Stimulated activated CD4-positive, alpha-beta T cell treated with anti-CD3 and anti-CD28 coated beads, Interleukin-12 subunit alpha, Interleukin-12 subunit beta, amount 100 ng/mL, for 4 hours (primary cell): ENCODE data around the gene RTL10.

Experiments used
- DNase-seq: peaks from one replicate; pipeline ENCODE4 v3.0.0-alpha.2; 2020

The RTL10 gene

DNA sequence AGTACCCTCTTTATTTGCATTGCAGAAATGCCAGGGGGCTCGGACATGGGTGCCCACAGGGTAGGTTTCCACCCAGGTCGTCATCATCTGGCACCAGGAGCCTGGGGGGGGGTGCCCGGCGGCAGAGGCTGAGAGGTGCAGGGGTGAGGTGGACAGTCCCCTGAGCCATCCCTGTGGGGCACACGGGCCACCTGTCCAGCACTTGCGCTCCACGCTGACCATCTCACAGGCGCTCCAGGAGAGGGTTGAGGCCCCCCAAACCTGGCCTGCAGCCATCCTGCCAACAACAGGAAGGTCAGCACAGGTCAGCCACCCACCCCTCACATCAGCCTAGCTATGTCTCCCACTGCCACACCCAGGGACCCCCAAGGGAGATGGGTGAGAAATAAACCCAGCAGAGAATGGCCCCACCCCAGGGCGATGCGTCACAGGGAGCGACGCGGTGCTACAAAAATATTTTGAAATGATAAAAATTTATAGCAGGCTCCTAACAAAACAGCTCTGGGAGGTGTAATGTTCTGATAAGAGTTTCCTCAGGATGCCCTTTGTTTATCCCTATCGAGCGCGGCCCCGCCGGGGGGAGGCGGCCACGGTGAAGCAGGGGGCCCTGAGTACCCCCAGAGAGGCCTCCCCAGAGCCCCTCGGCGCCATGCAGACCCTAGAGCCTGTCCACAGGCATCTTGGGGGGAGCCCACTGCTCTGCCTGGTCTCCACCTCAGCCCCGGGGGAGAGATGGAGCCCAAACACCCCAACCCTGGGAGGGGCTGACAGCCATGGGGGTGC lies 21.0 kb upstream of the RTL10 start:
- DNase-seq, result no peak

DNA sequence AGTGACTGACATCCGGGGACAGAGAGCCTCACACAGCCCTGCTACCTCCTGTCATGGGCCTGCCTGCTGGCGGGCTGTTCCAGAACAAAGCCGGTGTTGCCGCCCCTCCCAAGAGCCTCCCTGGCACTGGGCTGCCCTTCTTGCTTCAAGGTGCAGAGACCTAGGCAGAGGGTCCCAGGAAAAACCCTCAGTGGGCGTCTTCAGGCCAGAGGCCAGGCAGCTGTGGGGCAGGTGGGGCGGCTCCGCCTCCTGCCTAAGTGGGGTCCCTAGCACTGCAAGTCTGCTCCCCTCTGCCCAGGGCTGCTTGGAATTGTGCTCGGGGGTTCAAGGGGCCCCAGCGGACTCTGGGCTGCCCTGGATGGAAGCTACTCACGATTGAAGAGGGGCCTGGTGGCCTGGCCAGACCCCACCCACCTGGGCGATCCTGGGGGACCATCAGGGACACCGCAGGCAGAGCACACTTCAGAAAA lies 20.4 kb upstream of the RTL10 start:
- DNase-seq, result no peak

DNA sequence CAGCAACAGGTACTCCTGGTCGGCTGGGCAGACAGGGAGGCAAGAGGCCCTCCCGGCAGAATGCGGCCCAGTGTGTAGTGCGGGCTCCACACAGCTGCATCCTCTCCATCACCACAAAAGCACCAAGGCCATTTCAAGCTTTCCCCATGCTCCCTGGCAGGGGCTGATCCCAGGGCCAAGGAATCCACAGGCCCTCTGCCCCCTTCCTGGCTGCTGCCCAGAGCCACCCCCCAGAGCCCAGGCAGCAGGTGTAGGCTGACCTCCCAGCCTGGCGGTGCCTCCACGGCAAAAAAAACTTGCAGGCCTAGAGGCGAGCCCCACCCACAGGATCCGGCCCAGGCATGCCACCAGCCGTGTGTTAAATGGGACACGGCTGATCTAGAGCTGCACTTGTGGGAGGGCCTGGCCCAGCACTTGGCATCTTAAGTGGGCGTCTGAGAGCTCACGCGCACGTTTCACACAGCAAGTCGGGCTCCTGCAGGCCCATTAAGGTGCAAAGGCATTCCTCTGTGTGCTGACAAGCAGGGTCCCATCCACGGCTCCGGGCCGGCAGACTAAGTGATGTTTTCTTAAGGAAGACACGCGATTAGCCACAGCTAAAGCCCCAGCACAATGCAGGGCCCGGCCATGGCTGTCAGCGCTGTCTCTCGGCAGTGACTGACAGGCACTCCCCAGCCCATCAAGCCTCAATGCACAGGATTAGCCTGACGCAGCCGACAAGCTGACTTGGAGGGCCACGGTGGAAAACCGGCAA lies 19.8 kb upstream of the RTL10 start:
- no peak for DNase-seq

DNA sequence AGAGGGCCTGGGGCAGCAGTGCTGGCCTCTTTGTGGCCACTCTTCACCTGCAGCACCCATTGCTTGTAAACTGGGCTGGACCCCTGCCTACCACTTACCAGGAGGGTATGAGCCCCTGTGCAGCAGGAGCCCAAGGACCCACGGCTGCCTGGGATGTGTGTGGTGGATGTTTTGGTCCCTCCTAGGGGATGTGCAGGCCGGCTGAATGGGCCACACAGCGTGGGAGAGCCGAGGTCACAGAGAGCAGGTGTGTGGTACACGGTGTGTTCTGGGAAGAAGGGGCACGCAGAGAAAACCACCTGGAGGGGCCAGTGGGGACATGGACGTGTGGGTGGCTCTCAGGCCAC lies 19.3 kb upstream of the RTL10 start:
- DNase-seq, result no peak

DNA sequence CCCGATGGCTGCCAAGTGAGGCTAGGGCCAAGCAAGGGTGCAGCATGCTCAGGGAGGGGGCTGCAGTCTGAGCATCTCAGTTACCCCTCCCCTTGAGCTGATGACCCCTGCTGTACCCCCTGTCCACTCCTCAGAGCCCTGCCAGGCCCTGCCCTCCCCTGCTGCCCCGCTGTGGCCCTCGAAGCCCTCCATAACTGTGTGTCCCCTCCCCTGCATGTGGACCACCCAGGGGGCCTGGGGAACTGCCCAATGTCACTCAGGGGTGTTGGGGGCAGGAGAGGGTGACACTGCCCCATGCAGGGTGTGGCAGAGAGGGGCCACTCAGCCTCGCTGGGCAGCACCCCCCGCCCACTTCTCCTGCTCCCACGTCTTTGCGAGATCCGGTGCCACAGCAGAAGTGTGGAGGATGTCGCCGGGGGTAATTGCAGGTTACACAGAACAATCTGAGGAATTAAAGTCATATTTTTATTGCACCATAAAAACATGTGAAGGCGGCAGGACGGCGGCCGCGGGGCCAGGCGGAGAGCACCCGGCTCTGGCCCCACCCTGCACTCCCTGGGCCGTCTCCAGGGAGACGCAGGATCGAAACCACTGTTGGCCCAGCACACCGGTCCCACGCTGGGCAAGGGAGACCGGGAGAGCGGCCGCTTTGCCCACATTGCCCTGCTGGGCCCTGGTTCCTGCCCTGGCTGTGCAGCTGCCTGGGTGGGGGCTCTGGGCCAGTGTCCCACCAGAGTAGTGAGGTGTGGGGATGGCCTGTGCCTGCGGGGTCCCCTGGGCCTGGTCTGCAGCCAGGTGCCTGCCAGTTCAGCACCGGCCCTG lies 18.7 kb upstream of the RTL10 start:
- DNase-seq, result no peak

DNA sequence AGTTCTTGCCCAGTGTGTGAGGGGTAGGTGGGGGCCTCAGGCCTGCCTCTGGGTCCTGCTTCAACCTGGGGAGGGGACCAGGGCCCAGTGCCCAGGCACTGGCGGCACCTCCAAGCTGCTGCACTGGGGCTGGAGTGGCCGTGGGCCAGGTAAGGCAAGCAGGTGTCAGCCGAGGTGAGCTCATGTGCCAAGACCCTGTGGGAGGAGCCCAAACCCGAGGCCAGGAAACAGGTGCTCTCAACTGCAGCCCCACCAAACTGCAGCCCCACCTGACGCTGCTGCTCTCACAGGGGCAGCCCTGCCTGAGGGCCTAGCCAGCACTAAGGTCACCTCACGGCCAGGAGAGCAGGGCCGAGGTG lies 18.1 kb upstream of the RTL10 start:
- DNase-seq, result no peak

DNA sequence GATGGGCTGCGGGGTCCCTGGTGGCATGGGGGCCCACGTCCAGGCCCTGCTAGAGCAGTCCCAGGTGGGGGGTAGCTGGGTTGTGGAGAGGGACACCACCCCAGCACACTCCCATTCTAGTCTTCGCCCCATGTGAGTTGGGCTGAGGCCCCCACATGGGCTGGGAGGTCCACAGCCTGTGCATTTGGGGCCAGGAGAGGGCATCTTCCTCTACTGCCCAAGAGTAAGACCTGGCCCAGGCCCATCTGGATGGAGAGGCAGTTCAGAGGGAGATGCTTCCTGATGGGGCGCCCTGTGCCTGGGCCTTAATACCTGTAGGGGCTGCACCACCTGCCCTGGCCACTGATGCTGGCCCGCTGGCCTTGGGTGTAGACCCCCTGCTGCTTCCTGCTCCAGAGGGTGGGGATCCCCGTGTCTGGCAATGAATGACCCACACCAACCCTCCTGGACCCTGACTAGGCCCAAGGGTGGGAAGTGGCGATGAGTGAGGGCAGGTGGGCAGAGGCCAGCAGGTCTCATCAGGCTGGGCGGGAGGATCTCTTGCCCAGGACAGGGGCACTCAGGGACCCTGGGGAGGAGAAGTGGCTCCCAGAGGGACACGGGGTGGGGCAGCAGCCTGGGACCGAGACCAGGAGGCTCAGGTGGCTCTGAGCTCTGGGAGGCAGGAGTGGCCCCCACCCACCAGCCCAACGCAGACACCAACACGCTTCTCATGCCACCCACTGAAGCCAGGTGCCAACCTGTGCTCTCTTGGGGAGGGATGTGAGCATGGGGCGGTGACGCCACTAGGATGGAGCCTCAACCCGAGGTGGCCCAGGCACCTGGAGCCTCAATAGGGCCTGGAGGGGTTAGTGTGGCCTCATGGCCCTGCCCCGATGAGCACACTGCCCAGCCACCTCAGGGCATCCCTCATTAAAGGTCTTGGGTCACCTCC lies 17.4 kb upstream of the RTL10 start:
- DNase-seq, result no peak

DNA sequence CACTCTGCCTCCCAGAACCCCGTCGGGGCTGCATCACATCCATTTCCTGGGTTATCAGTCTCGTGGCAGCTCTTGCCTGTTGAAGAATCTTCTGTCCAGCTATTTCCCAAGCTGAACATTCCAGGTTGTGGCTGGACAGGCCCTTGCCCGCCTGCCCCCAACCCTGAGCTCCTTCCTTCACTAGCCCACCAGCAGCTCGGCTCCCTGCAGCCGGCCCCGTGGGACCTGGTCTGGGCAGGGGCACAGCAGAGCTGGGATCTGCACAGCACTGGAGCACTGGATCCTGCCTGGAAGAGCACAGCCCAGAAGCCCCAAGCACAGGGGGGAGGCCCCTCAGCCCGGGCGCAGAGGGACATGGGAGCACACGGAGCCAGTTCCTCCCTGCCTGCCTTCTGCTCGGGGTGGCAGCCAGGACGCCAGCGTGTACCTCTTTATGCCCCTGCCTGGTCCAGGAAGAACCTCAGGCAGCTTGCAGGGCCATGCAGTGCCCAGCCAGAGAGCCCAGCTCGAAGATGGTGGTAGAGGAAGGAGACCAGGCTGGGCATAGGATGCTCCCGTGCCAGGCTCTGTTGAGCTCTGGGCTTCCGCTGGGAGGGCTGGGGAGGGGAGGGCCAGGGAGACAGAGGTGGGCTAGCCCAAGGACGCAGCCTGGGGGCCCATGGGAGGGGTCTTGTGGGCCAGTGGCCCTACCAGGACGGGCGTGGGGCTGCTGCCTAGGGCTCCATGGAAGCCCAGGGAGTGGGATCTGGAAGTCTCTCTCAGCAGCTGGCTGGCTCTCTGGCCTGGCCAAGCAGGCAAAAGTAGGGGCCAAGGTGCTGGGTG lies 16.6 kb upstream of the RTL10 start:
- no peak for DNase-seq

DNA sequence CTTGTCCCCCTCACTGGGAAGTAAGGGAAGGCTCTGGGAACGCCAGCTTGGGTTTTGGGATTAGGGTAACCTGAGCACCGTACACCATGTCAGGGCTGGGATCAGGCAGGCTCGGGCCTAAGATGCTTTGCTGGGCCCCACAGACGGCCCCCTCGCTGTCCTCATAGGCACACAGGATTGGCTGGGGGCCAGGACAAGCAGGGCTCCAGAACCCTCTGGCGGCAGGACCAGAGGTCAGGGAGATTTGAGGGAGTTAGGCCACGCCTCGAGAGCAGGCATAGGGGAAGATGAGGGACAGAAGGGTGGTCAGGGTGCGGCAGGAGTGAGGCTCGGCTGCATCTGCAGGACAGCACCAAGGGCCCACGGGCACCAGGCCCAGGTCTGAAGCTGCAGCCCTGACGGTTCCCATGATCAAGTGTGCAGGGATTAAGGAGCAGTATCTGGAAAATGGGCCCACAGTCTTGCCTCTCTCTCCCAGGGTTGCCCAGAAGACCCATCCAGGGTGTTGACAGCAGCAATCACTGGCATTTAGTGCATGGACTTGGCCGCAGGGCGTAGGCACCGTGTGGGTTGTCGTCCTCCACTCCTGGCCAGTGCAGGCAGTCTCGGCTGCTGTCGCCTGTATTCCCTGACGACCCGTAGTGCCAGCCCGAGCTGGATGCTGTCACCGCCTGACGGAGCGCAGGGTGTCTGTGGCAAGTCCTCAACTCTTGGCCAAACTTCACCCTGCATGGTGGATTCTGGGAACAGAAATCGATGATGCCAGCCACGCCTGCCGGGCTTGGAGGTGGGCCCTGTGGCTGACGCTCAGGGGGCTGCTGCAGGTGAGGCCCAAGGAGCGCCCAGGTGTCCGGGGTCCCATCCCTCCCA lies 15.7 kb upstream of the RTL10 start:
- no peak for DNase-seq

DNA sequence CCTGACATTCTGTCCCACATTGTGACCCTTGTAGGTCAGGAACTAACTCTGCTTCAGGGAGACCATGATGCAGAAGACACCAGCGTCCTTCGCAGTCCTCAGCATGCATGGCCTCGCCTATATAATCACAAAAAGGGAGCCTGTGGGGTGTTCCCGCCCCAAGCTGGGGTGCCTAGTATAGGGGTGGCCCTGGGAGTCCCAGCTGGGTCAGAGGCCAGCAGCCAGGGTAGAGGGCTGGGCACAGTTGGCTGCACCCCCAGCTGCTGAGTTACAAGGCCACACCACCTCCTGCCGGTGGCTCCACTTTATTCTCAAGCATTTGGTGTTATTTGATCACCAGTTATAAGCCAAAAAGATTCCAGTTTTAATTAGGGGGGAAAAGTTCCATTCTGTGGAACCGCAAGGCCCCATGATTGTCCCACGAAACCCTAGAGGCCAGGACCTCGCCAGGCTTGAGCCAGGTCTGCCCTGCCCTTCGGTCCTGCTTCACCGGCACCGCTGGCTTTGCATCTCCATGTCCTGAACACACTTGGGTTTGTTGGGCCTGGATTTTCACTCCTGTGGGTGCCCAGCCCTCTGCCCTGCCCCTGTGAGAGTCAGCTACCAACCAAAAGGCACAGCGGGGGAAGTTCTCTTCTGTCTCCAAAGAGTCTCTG lies 15.0 kb upstream of the RTL10 start:
- no peak for DNase-seq

DNA sequence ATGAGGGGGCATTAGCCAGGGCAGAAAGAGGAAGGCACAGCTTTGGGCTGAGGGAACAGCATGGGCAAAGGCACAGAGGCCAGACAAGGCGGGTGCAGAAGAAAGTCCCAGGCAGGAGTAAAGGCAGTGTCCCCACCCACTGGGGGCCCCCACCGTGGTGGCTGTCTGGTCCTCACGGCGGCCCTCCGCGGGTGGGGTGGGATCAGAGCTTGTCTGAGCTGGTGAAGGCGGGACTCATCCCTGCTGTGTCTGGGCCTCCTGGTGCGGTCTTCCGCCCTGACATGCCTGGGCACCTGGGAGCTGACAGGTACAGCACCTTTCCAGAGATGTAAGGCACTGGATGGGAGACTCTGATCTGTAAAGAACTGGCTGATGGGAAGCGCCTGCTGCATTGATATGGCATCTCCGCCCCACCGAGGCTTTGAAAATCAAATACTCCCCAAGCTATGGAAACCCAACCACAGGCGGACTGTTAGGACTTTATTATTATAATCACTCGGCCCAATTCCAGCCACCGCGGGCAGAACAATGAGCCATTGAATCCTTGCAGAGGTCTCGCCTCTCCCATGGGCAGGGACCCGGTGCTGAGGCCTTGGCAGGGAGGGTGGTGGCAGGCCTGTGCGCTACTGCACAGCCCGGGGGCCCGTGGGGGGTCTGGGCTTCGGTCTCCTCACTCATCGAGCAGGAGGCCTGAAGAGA lies 14.2 kb upstream of the RTL10 start:
- no peak for DNase-seq

DNA sequence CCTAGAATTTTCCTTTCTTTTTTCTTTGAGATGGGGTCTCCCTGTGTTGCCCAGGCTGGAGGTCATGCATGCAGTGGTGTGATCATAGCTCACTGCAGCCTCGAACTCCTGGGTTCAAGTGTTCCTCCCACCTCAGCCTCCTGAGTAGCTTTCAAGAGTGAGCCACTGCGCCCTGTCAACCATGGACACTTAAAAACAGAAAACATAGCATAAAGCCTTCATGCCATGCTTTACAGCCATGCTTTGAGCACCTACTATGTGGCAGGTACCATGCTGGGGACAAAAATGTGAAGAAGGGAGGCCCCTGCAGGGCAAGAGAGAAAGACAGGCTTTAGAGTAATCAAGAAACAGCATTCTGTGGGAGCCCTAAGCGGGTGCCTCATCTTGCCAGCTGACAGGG lies 13.7 kb upstream of the RTL10 start:
- no peak for DNase-seq

DNA sequence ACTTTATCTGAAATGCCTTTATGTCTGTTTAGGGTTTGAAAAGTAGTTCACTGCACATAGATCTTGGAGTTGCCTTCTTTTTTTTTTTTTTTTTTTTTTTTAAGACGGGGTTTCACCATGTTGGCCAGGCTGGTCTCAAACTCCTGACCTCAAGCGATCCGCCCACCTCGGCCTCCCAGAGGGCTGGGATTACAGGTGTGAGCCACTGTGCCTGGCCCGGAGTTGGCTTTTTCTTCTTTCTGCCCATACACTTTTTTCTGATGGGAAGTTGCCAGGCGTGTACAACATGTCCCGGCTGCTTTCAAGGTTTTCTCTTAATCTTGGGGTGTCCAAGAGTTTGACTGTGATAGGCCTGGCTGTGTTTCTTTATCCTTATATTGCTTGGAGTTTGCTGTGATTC lies 12.9 kb upstream of the RTL10 start:
- no peak for DNase-seq

DNA sequence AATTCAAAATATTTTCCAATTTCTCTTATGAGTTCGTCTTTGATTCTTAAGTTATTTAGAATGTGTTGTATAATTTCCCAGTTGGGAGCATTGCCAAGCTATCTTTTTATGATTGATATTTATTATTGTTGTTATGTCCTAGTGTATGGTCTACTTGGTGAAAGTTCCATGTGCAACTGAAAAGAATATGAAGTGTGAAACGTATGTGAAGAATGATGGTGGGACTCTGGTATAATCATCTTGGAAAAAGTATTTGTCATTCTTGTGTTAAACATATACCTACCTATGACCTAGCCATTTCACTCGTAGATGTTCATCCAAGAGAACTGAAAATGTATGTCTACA lies 12.0 kb upstream of the RTL10 start:
- no peak for DNase-seq

DNA sequence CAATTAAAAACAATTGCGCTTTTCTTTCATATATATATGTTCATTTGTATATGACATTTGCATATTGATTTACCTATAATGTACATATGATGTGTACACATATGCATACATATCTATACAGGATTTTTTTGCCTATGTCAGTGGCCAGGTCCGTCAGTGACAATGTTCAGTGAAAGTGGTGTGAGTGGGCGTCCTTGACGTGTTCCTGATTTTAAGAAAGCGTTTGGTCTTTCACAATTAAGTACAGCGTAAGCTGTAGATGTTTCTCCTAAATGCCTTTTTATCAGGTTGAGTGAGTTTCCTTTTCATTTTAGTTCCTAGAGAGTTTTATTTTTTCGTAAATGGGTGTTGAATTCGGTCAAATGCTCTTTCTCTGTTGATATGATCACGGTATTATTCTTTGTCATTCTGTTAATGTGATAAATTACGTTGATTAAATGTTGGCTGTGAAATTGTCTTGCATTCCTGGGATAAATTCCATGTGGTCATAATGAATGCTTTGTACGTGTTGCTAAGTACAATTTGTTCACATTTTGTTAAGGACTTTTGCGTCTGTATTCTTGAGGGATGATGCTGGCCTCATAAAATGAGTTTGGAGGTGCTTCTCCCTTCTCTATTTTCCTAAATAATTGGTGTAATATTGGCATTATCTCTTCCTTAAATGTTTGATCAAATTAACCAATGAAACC lies 10.6 kb upstream of the RTL10 start:
- no peak for DNase-seq

DNA sequence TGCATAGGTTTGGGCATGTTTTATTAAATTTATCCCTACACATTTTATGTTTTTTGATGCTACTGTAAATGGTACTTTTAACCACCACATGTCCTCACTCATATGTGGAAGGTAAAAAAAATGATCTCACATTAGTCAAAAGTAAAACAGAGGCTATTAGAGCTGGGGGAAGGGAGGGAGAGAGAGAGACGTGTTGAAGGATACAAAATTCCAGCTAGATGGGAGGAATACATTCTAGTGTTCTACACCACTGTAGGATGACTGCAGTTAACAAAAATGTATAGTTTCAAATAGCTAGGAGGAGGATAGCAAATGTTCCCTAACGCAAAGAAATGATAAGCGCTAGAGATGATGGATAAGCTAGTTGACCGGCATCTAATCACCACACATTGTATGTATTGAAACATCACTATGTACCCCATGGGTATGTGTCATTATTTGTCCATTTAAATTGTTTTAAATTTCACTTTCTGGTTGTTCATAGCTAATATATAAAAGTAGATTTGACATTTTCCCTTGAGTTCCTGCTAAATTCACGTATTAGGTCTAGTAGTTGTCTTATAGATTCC lies 9.9 kb upstream of the RTL10 start:
- no peak for DNase-seq

DNA sequence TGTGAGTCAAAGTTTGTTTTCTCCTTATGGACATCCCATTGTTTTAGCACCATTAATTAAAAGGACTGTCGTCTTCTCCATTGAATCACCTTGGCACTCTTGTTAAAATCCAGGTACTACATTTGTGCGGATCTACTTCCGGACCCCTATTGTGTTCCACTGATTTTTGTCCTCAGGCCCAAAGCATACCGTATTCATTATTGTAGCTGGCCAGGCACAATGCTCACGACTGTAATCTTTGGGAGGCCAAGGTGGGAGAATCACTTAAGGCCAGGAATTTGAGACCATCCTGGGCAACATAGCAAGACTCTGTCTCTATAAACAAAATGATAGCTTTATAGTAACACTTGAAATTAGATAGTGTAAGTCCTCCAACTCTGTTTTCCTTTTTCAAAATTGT lies 8.9 kb upstream of the RTL10 start:
- DNase-seq, result no peak

DNA sequence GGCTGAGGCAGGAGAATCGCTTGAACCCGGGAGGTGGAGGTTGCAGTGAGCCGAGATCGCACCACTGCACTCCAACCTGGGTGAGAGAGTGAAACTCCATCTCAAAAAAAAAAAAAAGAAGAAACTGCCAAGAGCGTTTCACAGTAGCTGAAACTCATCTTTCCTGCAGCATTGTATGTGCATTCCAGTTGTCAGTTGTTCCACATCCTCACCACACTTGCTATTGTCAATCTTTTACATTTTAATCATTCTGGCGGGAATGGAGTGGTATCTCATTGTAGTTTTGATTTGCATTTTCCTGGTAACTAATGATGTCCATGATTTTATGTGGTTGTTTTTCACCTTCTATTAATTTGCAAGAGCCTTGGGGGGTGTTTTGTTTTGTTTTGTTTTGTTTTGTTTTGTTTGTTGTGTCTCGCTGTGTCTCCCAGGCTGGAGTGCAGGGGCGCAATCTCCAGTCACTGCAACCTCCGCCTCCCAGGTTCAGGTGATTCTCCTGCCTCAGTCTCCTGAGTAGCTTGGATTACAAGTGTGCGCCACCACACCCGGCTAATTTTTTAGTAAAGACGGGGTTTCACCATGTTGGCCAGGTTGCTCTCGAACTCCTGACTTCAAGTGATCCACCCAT lies 8.1 kb upstream of the RTL10 start:
- no peak for DNase-seq
